Activated CD8-positive, alpha-beta memory T cell treated with anti-CD3 and anti-CD28 coated beads for 4 hours (primary cell): ENCODE measurements around the gene UGGT1.
"Not testable (repeated sequence)": the region's sequence is repeated elsewhere in the genome, so short reads cannot be mapped to it uniquely, and the experiment has no call there.

Experiments
- DNase-seq, 2 donors: peaks; one replicate each; pipeline ENCODE4 v3.0.0-alpha.2; 2020; ENCODE audit warnings: low read depth in 2 of 2

Gene UGGT1

GRCh38 chr2:128115921-128116623, 25.1 kb downstream of the UGGT1 start:
- no peak for DNase-seq

DNA sequence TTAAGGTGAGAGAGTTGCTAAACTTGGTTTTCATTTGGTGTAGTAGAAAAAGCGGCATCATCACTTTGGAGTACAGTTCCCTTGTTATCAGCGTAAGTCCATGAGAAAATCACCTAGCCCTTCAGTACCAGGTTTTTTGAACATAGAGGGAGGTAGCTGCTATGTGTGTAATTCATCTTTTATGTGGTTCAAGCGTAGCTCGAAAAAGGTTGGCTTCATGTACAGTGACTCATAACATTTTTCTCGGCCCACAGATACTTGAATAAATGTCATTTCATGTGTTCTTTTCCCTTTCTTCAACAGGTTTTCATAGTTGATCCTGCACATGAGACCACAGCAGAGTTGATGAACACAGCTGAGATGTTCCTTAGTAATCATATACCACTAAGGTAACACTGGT, 43.6 kb downstream of the UGGT1 start:
- no peak for DNase-seq

DNA sequence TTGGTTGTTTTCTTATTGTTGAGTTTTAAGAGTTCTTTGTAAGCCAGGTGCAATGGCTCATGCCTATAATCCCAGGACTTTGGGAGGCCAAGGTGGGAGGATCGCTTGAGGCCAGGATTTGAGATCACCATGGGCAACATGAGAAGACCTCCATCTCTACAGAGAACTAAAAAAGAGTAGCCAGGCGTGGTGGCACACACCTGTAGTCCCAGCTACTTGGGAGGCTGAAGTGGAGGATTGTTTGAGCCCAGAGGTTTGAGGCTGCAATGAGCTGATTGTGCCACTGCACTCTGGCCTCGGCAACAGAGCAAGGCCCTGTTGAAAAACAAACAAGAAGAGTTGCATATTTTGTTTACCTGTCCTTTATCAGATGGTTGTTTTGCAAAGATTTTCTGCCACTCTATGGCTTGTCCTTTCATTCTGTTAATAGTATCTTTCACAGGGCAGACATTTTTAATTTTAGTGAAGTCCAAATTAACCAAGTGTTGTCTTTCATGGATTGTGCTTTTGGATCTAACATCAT, 46.2 kb downstream of the UGGT1 start:
- DNase-seq: no peak

- DNase-seq: no peak
These were observed 48.6 kb downstream of the UGGT1 start for GRCh38 chr2:128139624-128140023.

DNA sequence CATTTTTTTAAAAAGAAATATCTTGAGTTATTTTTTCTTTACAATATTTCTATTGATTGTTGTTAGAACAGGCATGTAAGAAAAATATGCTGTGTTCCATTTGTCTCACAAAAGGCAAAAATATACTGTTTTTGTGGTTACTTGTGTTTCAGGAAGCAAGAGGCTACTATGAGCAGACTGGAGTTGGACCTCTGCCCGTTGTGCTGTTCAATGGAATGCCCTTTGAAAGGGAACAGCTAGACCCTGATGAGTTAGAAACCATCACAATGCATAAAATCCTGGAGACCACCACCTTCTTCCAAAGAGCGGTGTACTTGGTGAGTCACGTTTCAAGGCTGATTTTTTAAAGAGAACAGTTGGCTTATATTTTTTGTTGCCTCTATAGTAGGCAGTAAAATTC, 54.7 kb downstream of the UGGT1 start:
- DNase-seq: no peak

- DNase-seq: no peak
These were observed 62.8 kb downstream of the UGGT1 start for GRCh38 chr2:128153786-128154185.

GRCh38 chr2:128154225-128154624, 63.2 kb downstream of the UGGT1 start:
- DNase-seq: no peak

- no peak for DNase-seq
These were observed 65.0 kb downstream of the UGGT1 start for GRCh38 chr2:128155970-128156369.

- no peak for DNase-seq
These were observed 65.8 kb downstream of the UGGT1 start for GRCh38 chr2:128156812-128157211.

DNA sequence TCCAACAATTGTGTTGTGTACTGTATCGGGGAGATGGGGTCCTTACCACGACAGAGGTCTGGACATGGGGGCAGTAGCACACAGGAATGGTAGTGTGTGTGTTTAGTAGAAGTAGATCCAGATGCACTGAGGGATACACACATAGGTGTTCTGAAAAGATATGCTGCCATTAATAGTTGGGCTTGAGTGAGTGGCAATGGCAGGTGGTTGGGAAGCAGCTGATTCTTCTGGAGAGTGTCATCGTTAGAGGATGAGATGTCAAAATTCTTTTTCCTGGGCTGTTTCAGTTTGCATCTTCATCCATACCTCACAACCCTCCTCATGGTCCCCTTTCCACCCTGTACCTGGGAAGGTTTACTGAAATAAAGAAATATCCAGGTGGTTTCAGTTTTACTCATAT, 66.6 kb downstream of the UGGT1 start:
- DNase-seq: no peak

- DNase-seq: no peak
These were observed 67.2 kb downstream of the UGGT1 start for GRCh38 chr2:128158176-128158575.

DNA sequence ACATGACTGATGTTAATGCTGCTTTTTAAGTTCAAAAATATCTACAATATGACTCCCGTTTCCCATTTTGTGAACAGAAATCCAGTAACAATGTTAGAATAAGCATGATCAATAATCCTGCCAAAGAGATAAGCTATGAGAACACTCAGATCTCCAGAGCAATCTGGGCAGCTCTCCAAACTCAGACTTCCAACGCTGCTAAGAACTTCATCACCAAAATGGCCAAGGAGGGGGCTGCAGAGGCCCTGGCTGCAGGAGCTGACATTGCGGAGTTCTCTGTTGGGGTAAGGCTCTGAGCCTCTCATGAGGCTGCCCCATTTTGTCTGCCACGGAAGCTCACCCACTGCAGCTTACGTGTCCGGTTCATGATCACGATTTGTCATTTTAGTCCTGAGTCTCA, 68.4 kb downstream of the UGGT1 start:
- no peak for DNase-seq

GRCh38 chr2:128160616-128161275, 69.7 kb downstream of the UGGT1 start:
- no peak for DNase-seq

DNA sequence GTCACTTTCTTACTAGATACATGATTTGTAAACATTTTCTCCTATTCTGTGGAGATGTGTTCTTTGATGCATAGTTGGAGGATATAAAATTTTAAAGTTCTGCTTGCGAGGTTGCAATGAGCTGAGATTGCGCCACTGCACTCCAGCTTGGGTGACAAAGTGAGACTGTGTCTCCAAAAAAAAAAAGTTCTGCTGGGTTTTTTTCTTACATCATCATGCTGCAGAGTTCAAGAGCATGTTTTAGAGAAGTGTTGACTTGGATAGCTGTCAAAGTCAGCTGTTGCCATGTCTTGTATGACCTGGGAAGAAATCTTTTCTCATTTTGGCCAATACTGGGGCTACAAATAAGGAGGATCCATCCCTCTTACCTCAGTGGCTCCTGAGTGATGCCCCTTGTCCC, 71.3 kb downstream of the UGGT1 start:
- no peak for DNase-seq

DNA sequence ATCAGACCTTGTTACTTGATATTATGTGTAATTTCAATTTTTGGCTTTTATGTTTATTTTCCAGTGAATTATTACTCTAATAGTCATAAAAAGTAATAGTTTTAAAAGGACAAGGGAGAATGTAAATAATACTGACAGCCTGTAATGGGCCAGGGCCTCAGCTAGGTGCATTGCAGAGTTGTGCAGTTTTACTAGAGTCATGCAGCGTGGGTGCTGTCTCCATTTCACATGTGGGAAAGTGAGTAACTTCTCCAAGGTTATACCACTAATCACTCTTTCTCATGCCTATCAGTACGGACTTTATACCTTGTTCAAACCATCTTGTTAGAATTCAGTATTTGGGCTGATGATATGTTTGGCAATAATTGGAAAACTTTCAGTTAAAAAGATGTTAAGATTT, 73.3 kb downstream of the UGGT1 start:
- DNase-seq: no peak

GRCh38 chr2:128166746-128167353, 75.8 kb downstream of the UGGT1 start:
- no peak for DNase-seq

DNA sequence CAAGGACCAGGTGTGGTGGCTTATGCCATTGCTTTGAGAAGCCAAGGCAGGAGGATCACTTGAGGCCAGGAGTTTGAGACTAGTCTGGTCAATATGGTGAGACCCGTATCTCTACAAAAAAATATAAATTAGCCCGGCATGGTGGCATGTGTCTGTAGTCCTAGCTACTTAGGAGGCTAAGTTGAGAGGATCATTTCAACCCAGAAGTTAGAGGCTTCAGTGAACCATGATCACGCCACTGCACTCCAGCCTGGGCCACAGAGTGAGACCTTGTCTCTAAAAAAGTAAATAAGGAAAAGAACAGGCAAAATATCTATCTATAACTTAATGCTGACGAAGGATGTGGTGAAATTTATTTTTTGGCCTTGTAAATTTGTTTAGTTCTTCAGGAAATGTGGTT, 78.1 kb downstream of the UGGT1 start:
- DNase-seq: no peak

GRCh38 chr2:128169497-128169896, 78.5 kb downstream of the UGGT1 start:
- DNase-seq: no peak

- DNase-seq: no peak
These were observed 79.1 kb downstream of the UGGT1 start for GRCh38 chr2:128169933-128170709.

- no peak for DNase-seq
These were observed 79.8 kb downstream of the UGGT1 start for GRCh38 chr2:128170776-128171175.

DNA sequence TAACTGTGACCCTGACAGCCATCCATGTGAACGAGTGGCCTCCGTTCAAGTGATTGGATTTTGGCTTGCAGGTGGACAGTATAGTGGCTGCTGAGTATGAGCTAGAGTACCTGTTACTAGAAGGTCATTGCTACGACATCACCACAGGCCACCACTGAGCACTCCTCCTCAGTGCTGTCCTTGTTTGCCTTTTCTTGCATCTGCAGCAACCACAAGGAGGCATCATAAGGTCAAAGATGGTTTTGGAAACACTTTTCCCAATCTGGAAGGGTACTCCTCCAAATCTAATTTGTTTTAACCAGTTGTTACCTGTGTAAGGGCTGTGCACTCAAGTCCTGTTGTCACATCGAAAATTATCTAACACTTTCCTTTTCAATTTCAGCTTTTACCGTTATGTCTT, 81.2 kb downstream of the UGGT1 start:
- no peak for DNase-seq

- DNase-seq: not testable (repeated sequence)
These were observed 83.1 kb downstream of the UGGT1 start for GRCh38 chr2:128174067-128174466.
